Upper lobe of left lung (tissue), 6 donors: ENCODE results near the gene MAMSTR. TPM values are rescaled to one million over a fixed set of nuclear protein-coding genes. Genes with fewer than 3 reads are reported as not detected.

Experiments used
- ATAC-seq, 2 donors: fragments of 200-7000 bp; cut with Tn5 transposase; one replicate each; pipeline ENCODE4 v1.9.1; 2022; ENCODE audit warnings: mild to moderate bottlenecking in 2 of 2, moderate library complexity in 2 of 2; ENCODE audit not compliant: low FRiP score in 2 of 2
- DNase-seq, 2 donors: peaks; one replicate each; pipeline ENCODE4 v3.0.0-alpha.2; 2019 to 2020
- H3K27ac ChIP-seq, 4 donors: fragments of 200-600 bp; sonication (generic); one replicate each; pipeline ENCODE4 v1.5.1; 2016 to 2019
- H3K27me3 ChIP-seq, 4 donors: fragments of 200-600 bp; sonication (generic); one replicate each; pipeline ENCODE4 v1.5.1; 2017 to 2019
- H3K36me3 ChIP-seq, 4 donors: fragments of 200-600 bp; sonication (generic); one replicate each; pipeline ENCODE4 v1.5.1; 2016 to 2019
- H3K4me1 ChIP-seq, 4 donors: fragments of 200-600 bp; sonication (generic); one replicate each; pipeline ENCODE4 v1.5.1; 2018 to 2019
- H3K4me3 ChIP-seq, 4 donors: fragments of 200-600 bp; sonication (generic); one replicate each; pipeline ENCODE4 v1.5.1; 2017 to 2019; ENCODE audit warnings: mild to moderate bottlenecking in 2 of 4, moderate library complexity in 1 of 4
- H3K9me3 ChIP-seq, 4 donors: fragments of 200-600 bp; sonication (generic); one replicate each; pipeline ENCODE4 v1.5.1; 2018 to 2019
- EP300 ChIP-seq, 4 donors: sonication (generic); formaldehyde crosslinking; IDR thresholded peaks; one replicate each; pipeline ENCODE4 v1.5.1; 2017; ENCODE audit warnings: antibody characterized with exemption in 4 of 4, control low read depth in 2 of 4
- POLR2A ChIP-seq, 4 donors: fragments of 450-650 bp; IDR thresholded peaks; one replicate each; pipeline ENCODE4 v1.5.1; 2016 to 2017; ENCODE audit warnings: antibody characterized with exemption in 4 of 4, mild to moderate bottlenecking in 2 of 4
- POLR2AphosphoS5 ChIP-seq, 2 donors: sonication (generic); formaldehyde crosslinking; IDR thresholded peaks; one replicate each; pipeline ENCODE4 v1.5.1; 2017; ENCODE audit warnings: antibody characterized with exemption in 2 of 2
- WGBS, 2 donors: methylation state at CpG; one replicate each; pipeline ENCODE4 v1.1.5; 2017 to 2018; 5-methylcytosine and 5-hydroxymethylcytosine counted together
- total RNA-seq, 6 donors: library from RNA; depleted of rRNA in 4 of 6; stranded (reverse); fragments of >200 nt in 4 of 6; gene quantifications; one replicate each; pipeline versions ENCODE4 v1.1.0 to v1.2.1, GENCODE V29; 2016 to 2021
- TF ChIP-seq, protein P1 (sequence below), 6 experiments: fragments of 450-650 bp in 4 of 6; fragments of 200-600 bp in 2 of 6; sonication (generic) in 2 of 6; IDR thresholded peaks; one replicate each; pipeline ENCODE4 v1.5.1; 2016 to 2019; ENCODE audit warnings: antibody characterized with exemption in 6 of 6
- donor health status: DM: no; HTN: no; CAD: no; lungs with moderate emphysema.
- donor health status: DM: no; HTN: yes; CAD: no; lungs with severe emphysema.

MAMSTR gene
- total RNA-seq, 6 donors from 2014 or later: 1.1 to 3.1 (median 1.3) TPM; not detected in 1

DNA sequence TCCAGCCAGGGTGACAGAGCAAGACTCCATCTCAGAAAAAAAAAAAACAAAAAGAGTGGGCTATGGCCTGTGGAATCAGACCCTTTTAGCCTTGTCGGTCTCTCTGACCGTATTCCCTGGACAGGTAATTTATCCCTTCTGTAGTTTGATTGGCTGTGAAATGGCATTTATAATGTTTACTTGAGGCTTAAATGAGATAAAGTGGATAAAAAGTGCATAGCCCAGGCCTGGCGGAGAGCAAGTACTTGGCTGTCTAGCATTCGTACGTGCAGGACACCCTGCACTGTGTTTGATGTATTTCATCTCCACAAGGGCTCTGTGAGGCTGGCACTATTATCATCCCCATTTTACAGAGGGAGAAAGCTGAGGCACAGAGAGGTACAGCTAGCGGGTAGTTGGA is 53.7 kb downstream of the MAMSTR start:
- H3K27ac ChIP-seq: no peak overlapping the region
- no peaks in the 10 kb centered on the region for H3K9me3 ChIP-seq
- H3K36me3 ChIP-seq: no peaks in the 10 kb centered on the region
- no peak overlapping the region for H3K4me3 ChIP-seq
- TF ChIP-seq EP300 (IDR thresholded peaks at IDR 0.05) (no peak), POLR2A (IDR thresholded peaks at IDR 0.05) (no peak), POLR2AphosphoS5 (IDR thresholded peaks at IDR 0.05) (no peak)
- TF ChIP-seq, protein P1, sequence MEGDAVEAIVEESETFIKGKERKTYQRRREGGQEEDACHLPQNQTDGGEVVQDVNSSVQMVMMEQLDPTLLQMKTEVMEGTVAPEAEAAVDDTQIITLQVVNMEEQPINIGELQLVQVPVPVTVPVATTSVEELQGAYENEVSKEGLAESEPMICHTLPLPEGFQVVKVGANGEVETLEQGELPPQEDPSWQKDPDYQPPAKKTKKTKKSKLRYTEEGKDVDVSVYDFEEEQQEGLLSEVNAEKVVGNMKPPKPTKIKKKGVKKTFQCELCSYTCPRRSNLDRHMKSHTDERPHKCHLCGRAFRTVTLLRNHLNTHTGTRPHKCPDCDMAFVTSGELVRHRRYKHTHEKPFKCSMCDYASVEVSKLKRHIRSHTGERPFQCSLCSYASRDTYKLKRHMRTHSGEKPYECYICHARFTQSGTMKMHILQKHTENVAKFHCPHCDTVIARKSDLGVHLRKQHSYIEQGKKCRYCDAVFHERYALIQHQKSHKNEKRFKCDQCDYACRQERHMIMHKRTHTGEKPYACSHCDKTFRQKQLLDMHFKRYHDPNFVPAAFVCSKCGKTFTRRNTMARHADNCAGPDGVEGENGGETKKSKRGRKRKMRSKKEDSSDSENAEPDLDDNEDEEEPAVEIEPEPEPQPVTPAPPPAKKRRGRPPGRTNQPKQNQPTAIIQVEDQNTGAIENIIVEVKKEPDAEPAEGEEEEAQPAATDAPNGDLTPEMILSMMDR (IDR thresholded peaks at IDR 0.05): no peak
- no peaks in the 10 kb centered on the region for H3K27me3 ChIP-seq
- 90% methylated on average over 6 of the region's 6 CpGs for WGBS, 2 donors
- no peak for DNase-seq
- ATAC-seq: no peak
- H3K4me1 ChIP-seq: peaks cover 4 to 10% (median 5%) of the 10 kb centered on the region in 4 donors

- no peak for ATAC-seq
- no peak overlapping the region for H3K4me3 ChIP-seq
- H3K4me1 ChIP-seq: peaks cover 7 to 15% (median 12%) of the 10 kb centered on the region in 4 donors
- H3K36me3 ChIP-seq: no peaks in the 10 kb centered on the region
- TF ChIP-seq EP300 (IDR thresholded peaks at IDR 0.05): no peak
- TF ChIP-seq, protein P1 (IDR thresholded peaks at IDR 0.05): no peak
- TF ChIP-seq POLR2A (IDR thresholded peaks at IDR 0.05): no peak
- no peak for TF ChIP-seq POLR2AphosphoS5 (IDR thresholded peaks at IDR 0.05)
- no peaks in the 10 kb centered on the region for H3K27me3 ChIP-seq
- WGBS, 2 donors: 86 to 93% methylated on average over 3 to 9 of the region's 14 CpGs
- H3K9me3 ChIP-seq: no peaks in the 10 kb centered on the region
- no peak overlapping the region for H3K27ac ChIP-seq
- DNase-seq: peak in 1 of 2 donors; percentile 66
These were observed 55.0 kb downstream of the MAMSTR start for GRCh38 chr19:48664476-48664875.

DNA sequence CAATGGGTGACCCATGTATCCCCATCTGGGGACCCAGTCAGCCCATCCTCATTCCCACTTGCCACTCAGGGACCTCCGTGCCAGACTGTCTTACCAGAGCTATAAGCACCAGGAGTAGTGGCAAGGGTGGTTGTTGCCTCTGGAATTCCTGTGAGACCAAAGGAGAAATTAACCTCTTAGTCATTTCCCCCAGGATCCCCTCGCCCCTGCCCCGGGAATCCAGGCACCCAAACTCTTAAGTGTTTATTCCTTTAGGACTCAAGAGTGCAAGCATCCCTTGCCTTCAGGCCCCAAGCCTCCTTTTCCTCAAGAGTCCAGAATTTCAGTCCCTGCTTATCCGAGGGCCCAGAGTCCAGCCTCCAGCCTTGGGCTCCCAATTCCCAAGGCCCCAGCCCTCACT is 55.9 kb downstream of the MAMSTR start:
- no peak for TF ChIP-seq EP300 (IDR thresholded peaks at IDR 0.05)
- TF ChIP-seq, protein P1 (IDR thresholded peaks at IDR 0.05): no peak
- TF ChIP-seq POLR2AphosphoS5 (IDR thresholded peaks at IDR 0.05): no peak
- TF ChIP-seq POLR2A (IDR thresholded peaks at IDR 0.05): no peak
- Histone ChIP-seq H3K27me3 (no peaks in the 10 kb centered on the region), H3K4me3 (no peak overlapping the region), H3K36me3 (no peaks in the 10 kb centered on the region), H3K4me1 (peaks cover 7 to 15% (median 12%) of the 10 kb centered on the region in 4 donors), H3K27ac (no peak overlapping the region), H3K9me3 (no peaks in the 10 kb centered on the region)
- DNase-seq (no peak), ATAC-seq (no peak)
- WGBS, 2 donors: 92 to 100% methylated on average over 1 to 4 of the region's 4 CpGs

Other genes with a start within 250 kb of the MAMSTR start
- gene LMTK3, start 207.9 kb downstream of the MAMSTR start, total RNA-seq: 10 to 100 TPM in 4 of 6 donors, 1 to 10 TPM in 2; 4.9 to 45.1 (median 13.1) TPM
- 10 to 100 TPM; 10.5 to 19.6 (median 15.2) TPM for gene SULT2B1, start 167.6 kb downstream of the MAMSTR start, total RNA-seq
- under 1 TPM in 1 of 6 donors, not detected in 5; 0.27 TPM for gene SPACA4, start 113.0 kb downstream of the MAMSTR start, total RNA-seq
- gene FAM83E, start 104.6 kb downstream of the MAMSTR start, total RNA-seq: 10 to 100 TPM; 24.0 to 87.3 (median 43.3) TPM
- gene RPL18, start 100.5 kb downstream of the MAMSTR start, total RNA-seq: 1,000 to 10,000 TPM in 5 of 6 donors, 100 to 1,000 TPM in 1; 950 to 1,930 (median 1,443) TPM
- 10 to 100 TPM in 5 of 6 donors, 1 to 10 TPM in 1; 9.1 to 50.3 (median 26.8) TPM for gene SPHK2, start 100.2 kb downstream of the MAMSTR start, total RNA-seq
- gene DBP, start 82.3 kb downstream of the MAMSTR start, total RNA-seq: 10 to 100 TPM in 3 of 6 donors, 1 to 10 TPM in 3; 5.2 to 25.4 (median 10.0) TPM
- gene CA11, start 73.5 kb downstream of the MAMSTR start, total RNA-seq: 1 to 10 TPM; 2.1 to 8.1 (median 5.3) TPM
- gene NTN5, start 46.7 kb downstream of the MAMSTR start, total RNA-seq: 1 to 10 TPM in 3 of 6 donors, under 1 TPM in 2, not detected in 1; 0.57 to 3.1 (median 1.0) TPM
- gene FUT2, start 23.8 kb downstream of the MAMSTR start, total RNA-seq: 1 to 10 TPM in 3 of 6 donors, under 1 TPM in 2, not detected in 1; 0.15 to 4.7 (median 1.9) TPM
- gene RASIP1, start 20.9 kb upstream of the MAMSTR start, total RNA-seq: 10 to 100 TPM; 14.7 to 74.4 (median 26.3) TPM
- 1 to 10 TPM in 5 of 6 donors, not detected in 1; 1.4 to 4.2 (median 2.5) TPM for gene IZUMO1, start 27.2 kb upstream of the MAMSTR start, total RNA-seq
- 10 to 100 TPM in 3 of 6 donors, 1 to 10 TPM in 3; 7.2 to 17.4 (median 10.1) TPM for gene FUT1, start 32.9 kb upstream of the MAMSTR start, total RNA-seq
- not detected for gene FGF21, start 35.8 kb upstream of the MAMSTR start, total RNA-seq
- gene BCAT2, start 91.3 kb upstream of the MAMSTR start, total RNA-seq: 100 to 1,000 TPM in 1 of 6 donors, 10 to 100 TPM in 5; 50.7 to 221 (median 81.2) TPM
- gene HSD17B14, start 116.8 kb upstream of the MAMSTR start, total RNA-seq: 10 to 100 TPM; 13.8 to 65.0 (median 28.5) TPM
- gene PLEKHA4, start 148.9 kb upstream of the MAMSTR start, total RNA-seq: 10 to 100 TPM in 5 of 6 donors, 1 to 10 TPM in 1; 6.3 to 34.9 (median 21.2) TPM
- 100 to 1,000 TPM in 5 of 6 donors, 10 to 100 TPM in 1; 96.2 to 194 (median 114) TPM for gene PPP1R15A, start 152.7 kb upstream of the MAMSTR start, total RNA-seq
- 1 to 10 TPM in 1 of 6 donors, under 1 TPM in 2, not detected in 3; 0.30 to 4.9 (median 0.86) TPM for gene TULP2, start 179.0 kb upstream of the MAMSTR start, total RNA-seq
- gene NUCB1, start 180.6 kb upstream of the MAMSTR start, total RNA-seq: 100 to 1,000 TPM; 278 to 463 (median 341) TPM
- gene DHDH, start 214.0 kb upstream of the MAMSTR start, total RNA-seq: 1 to 10 TPM; 1.9 to 6.3 (median 2.8) TPM
- 100 to 1,000 TPM in 4 of 6 donors, 10 to 100 TPM in 2; 68.1 to 143 (median 112) TPM for gene BAX, start 235.2 kb upstream of the MAMSTR start, total RNA-seq
- over 10,000 TPM in 3 of 6 donors, 1,000 to 10,000 TPM in 3; 5,928 to 23,282 (median 11,982) TPM for gene FTL, start 245.6 kb upstream of the MAMSTR start, total RNA-seq